Measurements from ENCODE around the gene SPACA9.

The SPACA9 gene

GRCh38 chr9:132840980-132841379 is 37.7 kb upstream of the SPACA9 start:
- no peak for DNase-seq (ENCODE audit: low spot score)

GRCh38 chr9:132842124-132843044 is 36.3 kb upstream of the SPACA9 start:
- ChIA-PET CTCF (interaction anchor here (1.5 kb wide), 1 partner anchor 15 kb away, joined by 4 read pairs; no protein-coding TSS in a partner anchor), POLR2A (ENCODE audit: low non-redundant PET) (no interaction called here)
- TF ChIP-seq, protein P1, sequence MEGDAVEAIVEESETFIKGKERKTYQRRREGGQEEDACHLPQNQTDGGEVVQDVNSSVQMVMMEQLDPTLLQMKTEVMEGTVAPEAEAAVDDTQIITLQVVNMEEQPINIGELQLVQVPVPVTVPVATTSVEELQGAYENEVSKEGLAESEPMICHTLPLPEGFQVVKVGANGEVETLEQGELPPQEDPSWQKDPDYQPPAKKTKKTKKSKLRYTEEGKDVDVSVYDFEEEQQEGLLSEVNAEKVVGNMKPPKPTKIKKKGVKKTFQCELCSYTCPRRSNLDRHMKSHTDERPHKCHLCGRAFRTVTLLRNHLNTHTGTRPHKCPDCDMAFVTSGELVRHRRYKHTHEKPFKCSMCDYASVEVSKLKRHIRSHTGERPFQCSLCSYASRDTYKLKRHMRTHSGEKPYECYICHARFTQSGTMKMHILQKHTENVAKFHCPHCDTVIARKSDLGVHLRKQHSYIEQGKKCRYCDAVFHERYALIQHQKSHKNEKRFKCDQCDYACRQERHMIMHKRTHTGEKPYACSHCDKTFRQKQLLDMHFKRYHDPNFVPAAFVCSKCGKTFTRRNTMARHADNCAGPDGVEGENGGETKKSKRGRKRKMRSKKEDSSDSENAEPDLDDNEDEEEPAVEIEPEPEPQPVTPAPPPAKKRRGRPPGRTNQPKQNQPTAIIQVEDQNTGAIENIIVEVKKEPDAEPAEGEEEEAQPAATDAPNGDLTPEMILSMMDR (conservative IDR thresholded peaks at IDR 0.05; ENCODE audit: low read depth): no peak
- H3K27ac ChIP-seq: no peak overlapping the region
- no peak for DNase-seq (ENCODE audit: low spot score)

More at GRCh38 chr9:132840980-132841379, 37.7 kb upstream of the SPACA9 start:
- POLR2A ChIA-PET (ENCODE audit: low non-redundant PET): no interaction called here
- CTCF ChIA-PET: no interaction called here
- TF ChIP-seq, protein P1 (conservative IDR thresholded peaks at IDR 0.05; ENCODE audit: low read depth): no peak
- H3K27ac ChIP-seq: no peak overlapping the region

- CTCF ChIA-PET: interaction anchor here (0.6 kb wide), 1 partner anchor 188 kb away, joined by 3 read pairs; no protein-coding TSS in a partner anchor
- DNase-seq (ENCODE audit: low spot score): no peak
- H3K27ac ChIP-seq: no peak overlapping the region
- TF ChIP-seq, protein P1 (conservative IDR thresholded peaks at IDR 0.05; ENCODE audit: low read depth): no peak
- POLR2A ChIA-PET (ENCODE audit: low non-redundant PET): no interaction called here
Measured at GRCh38 chr9:132846109-132846917, 32.4 kb upstream of the SPACA9 start.

DNA sequence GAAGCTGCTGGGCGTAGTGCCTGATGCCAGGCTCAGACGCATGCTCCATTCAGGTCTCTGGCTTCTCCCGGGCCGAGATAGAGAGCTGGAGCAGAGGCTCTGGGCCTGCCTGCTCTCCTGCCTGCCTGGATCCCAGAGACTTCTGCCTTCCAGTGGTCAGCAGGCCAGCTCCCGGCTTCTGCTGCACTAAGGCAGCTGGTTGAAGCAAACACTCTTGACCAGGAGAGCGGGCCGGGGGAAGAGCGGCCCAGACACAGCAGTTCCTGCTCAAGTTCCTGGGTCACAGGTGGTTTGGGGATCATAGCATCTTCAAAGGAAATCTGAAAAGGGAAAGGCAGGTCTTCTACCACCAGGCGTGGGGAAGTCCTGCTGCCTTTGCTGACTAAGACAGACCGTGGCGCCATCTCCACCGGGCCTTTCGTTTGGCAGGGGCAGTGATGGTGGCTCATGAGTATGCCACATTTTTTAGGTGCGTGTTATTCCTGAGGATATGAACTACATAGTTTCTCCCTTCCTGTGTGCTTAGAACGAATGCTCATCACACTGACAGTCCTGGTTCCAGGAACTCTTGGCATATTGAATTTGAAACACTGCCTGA is 31.7 kb upstream of the SPACA9 start:
- H3K27ac ChIP-seq: no peak overlapping the region
- CTCF ChIA-PET: interaction anchor here (0.6 kb wide), 1 partner anchor 187 kb away, joined by 3 read pairs; no protein-coding TSS in a partner anchor
- TF ChIP-seq, protein P1 (conservative IDR thresholded peaks at IDR 0.05; ENCODE audit: low read depth): no peak
- POLR2A ChIA-PET (ENCODE audit: low non-redundant PET): no interaction called here
- DNase-seq (ENCODE audit: low spot score): no peak

DNA sequence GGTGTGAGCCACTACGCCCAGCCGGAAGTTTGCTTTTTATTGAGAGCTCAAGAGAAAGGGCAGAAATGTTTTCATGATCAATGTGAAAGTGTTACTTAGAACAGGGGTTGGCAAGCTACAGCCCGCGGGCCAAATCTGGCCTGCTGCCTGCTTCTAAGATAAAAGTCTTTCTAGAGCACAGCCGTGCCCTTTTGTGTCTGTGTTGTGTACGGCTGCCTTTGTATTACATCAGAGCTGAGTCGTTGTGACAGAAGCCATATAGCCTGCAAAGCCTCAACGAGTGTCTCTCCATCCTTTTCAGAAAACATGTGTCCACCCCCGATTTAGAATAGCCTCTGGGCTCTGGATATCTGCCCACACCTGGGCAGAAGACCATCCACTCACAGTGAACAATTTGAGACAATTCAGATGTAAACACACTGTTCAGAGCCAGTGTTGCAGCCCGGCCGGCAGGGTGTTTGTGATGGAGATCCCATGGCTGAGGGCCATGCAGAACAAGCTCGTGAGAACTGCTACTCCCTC is 29.5 kb upstream of the SPACA9 start:
- ChIA-PET CTCF (interaction anchor here (0.6 kb wide), 2 partner anchors 39 to 98 kb away, joined by 3 to 7 read pairs; no protein-coding TSS in a partner anchor), POLR2A (ENCODE audit: low non-redundant PET) (no interaction called here)
- no peak overlapping the region for H3K27ac ChIP-seq
- TF ChIP-seq, protein P1 (conservative IDR thresholded peaks at IDR 0.05; ENCODE audit: low read depth): no peak
- no peak for DNase-seq (ENCODE audit: low spot score)
